NCI-H82 treated with DMSO at 0.1 percent for 48 hours (cell line): ENCODE data around the gene CD1E.
"Not testable (repeated sequence)": the region's sequence is repeated elsewhere in the genome, so short reads cannot be mapped to it uniquely, and the experiment has no call there.

ENCODE experiments used
- DNase-seq: peaks from one replicate; lab custom pipeline; 2025; ENCODE audit not compliant: unreplicated experiment; lab: John Stamatoyannopoulos, UW

The CD1E gene

GRCh38 chr1:158353303-158354075 is at the start of gene CD1E:
Gene CD1E, plus strand, starts transcription at chr1:158353894. Its CDS starts 95 bp downstream, at chr1:158353989.
- no peak for DNase-seq

GRCh38 chr1:158310623-158311022 is 43.1 kb upstream of the CD1E start:
- DNase-seq: no peak

GRCh38 chr1:158311066-158311465 is 42.6 kb upstream of the CD1E start:
- no peak for DNase-seq

- no peak for DNase-seq
Measured at GRCh38 chr1:158323866-158324265, 29.8 kb upstream of the CD1E start.

GRCh38 chr1:158324395-158324794 is 29.3 kb upstream of the CD1E start:
- DNase-seq: no peak

- DNase-seq: no peak
Measured at GRCh38 chr1:158327481-158327880, 26.2 kb upstream of the CD1E start.

- DNase-seq: no peak
Measured at GRCh38 chr1:158328426-158328825, 25.3 kb upstream of the CD1E start.

GRCh38 chr1:158329300-158329699 is 24.4 kb upstream of the CD1E start:
- no peak for DNase-seq

- no peak for DNase-seq
Measured at GRCh38 chr1:158329733-158330132, 24.0 kb upstream of the CD1E start.

GRCh38 chr1:158330391-158331105 is 23.1 kb upstream of the CD1E start:
- no peak for DNase-seq

GRCh38 chr1:158331106-158331425 is 22.6 kb upstream of the CD1E start:
- DNase-seq: no peak

- no peak for DNase-seq
Measured at GRCh38 chr1:158331481-158332150, 22.1 kb upstream of the CD1E start, which contains the start of gene CD1B. Gene CD1B, minus strand, starts transcription at chr1:158331531. Its CDS starts 108 bp downstream, at chr1:158331423.

- no peak for DNase-seq
Measured at GRCh38 chr1:158333405-158334155, 20.1 kb upstream of the CD1E start.

GRCh38 chr1:158334526-158335212 is 19.0 kb upstream of the CD1E start:
- DNase-seq: no peak

- no peak for DNase-seq
Measured at GRCh38 chr1:158335213-158335532, 18.5 kb upstream of the CD1E start.

GRCh38 chr1:158336413-158336812 is 17.3 kb upstream of the CD1E start:
- DNase-seq: not testable (repeated sequence)

- DNase-seq: not testable (repeated sequence)
Measured at GRCh38 chr1:158348946-158349345, 4.7 kb upstream of the CD1E start.

GRCh38 chr1:158354255-158354654 is 561 bp downstream of the CD1E start:
- DNase-seq: no peak

- DNase-seq: no peak
Measured at GRCh38 chr1:158355773-158356285, 2.1 kb downstream of the CD1E start.

GRCh38 chr1:158356616-158357015 is 2.9 kb downstream of the CD1E start:
- DNase-seq: no peak

GRCh38 chr1:158357441-158357840 is 3.7 kb downstream of the CD1E start:
- DNase-seq: no peak
